T1000 (cell line): Measurements from ENCODE around the gene PNPLA2.

Experiments used
- DNase-seq: peaks from one replicate; lab custom pipeline; 2025; ENCODE audit warnings: mixed read lengths; lab: John Stamatoyannopoulos, UW

Gene PNPLA2

GRCh38 chr11:860234-861104 lies 41.8 kb downstream of the PNPLA2 start:
- DNase-seq = no peak

DNA sequence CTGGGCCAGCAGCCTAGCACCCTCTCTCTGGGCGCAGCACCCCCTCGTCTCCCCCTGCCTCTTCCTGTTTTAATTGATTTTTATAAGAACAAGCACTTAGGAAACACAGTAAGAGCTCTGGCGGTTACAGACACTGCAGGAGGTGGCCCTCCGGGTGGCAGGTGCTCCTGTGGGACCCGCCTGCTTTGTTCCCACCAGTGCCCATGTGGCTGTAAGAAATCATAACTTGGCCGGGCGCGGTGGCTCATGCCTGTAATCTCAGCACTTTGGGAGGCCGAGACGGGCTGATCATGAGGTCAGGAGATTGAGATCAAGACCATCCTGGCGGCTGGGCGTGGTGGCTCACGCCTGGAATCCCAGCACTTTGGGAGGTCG lies 42.4 kb downstream of the PNPLA2 start:
- DNase-seq = no peak

DNA sequence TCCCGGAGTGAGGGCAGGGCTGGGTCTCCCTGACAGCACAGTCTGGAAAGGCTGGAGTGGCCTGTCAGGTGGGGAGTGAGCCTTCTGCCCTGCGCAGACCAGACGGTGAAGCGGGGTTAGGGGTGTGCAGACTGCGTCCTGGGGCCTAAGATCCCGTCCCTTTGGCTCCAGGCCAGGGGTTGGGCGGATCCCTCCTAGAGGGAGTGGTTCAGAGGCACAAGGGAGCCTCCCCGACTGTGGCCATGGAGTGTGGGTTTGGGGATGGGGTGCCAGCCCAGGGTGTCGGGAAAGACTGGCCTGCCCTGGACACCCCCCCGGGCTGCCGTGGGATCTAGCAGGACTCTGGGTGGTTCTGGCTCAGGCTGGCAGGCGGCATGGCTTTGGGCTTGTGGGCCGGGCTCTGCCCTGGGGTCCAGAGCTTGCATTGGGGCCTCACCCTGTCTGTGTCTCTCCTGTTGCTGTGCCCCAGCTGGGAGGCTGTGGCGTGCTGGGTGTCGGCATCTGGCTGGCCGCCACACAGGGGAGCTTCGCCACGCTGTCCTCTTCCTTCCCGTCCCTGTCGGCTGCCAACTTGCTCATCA lies 43.5 kb downstream of the PNPLA2 start:
- DNase-seq = no peak

DNA sequence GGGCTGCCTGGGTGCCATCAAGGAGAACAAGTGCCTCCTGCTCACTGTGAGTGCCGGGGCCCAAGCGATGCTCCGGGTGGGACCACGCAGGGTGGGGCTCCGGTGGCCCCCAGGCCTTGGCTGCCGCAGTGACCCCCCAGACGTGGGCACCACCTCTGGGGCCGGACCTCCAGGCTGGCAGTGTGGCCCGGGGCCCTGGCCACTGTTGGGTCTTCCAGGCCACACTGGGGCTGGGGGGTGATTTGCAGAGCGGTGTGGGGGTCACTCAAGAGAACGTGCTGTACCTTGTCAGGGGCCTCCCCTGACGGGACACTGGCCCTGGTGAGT lies 43.9 kb downstream of the PNPLA2 start:
- no peak for DNase-seq

DNA sequence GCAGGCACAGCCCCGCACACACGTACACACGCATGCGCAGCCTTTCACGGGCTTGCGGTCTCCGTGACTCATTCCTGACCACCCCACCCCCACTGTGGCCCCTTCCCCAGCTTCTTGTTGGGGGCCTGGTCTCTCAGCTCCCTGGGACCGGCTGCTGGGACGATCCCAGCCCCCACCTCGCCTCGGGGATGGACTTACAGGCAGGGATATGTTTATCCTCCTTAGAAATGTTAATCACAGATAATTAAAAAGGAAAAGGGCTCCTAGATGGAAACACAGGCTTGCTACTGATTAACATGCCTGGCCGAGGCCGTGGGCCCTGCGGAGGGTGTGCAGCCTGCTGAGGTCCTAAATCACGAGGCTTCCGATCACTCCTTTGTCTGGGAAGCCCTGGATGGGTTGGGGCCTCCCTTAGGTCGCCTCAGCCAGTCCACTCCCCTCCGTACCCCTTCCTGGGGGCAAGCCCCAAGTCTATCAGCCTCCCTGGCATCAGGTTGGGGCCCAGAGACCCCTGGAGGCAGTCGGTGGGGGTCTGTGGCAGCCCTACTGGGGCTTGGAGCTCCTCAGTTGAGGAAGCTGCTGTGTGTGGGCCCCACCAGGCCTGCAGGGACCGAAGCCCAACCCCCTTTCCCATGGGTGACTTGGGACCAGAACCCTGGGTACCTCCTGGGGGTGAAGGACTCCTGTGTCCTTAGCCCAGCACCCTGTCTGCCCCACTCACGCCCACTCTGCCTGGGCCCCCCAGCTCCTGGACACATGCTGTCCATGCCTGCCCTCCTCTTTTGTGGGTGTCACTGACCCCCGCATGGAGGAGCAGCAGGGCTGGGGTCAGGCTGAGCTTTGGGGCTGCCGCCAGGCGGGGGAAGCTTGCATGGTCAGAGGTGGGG lies 44.6 kb downstream of the PNPLA2 start:
- DNase-seq = no peak

GRCh38 chr11:863910-864827 lies 45.5 kb downstream of the PNPLA2 start:
- DNase-seq = no peak

DNA sequence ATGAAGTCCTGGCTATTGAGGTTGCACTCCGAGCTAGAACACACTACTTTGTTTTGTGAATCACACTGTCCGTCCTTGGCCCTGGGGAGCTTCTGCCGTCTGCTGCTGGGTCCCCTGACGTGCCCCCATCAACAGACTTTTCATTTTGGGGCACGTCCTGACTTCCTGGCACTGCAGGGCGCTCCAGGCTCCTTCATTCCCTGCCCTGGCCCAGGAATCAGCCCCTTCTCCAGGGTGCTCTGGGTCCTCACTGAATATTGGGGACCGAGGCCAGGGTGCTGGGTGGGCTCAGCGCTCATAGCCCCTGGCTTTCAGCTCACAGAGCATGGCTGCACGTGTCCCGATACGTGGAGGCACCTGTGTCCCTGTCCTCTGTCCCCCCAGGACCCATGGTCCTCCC lies 46.2 kb downstream of the PNPLA2 start:
- no peak for DNase-seq

GRCh38 chr11:865462-866430 lies 47.0 kb downstream of the PNPLA2 start:
- DNase-seq = no peak

- no peak for DNase-seq
Observed at GRCh38 chr11:866481-866880, 47.8 kb downstream of the PNPLA2 start.

DNA sequence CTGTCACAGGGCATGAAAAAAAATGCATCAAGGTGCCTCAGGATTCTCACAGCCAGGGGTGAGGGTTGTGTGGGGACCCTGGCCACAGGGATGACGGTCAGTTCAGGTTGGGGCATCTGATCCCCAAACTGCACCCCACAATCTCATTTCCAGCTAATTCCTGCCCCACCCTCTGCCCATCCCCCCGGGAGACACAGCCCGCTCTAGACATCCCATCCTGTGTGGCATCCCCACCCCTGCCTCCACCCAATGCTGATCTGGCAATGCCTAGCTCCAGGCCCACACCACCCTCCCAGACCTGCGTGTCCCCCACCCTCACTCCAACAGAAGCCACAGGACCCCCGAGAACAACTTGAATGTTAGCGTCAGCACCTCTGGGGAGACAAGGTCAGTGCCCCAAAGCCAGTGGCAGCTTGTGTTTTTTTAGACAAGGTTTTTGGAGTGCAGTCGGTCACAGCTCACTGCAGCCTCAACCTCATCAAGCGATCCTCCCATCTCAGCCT lies 49.2 kb downstream of the PNPLA2 start:
- no peak for DNase-seq

DNA sequence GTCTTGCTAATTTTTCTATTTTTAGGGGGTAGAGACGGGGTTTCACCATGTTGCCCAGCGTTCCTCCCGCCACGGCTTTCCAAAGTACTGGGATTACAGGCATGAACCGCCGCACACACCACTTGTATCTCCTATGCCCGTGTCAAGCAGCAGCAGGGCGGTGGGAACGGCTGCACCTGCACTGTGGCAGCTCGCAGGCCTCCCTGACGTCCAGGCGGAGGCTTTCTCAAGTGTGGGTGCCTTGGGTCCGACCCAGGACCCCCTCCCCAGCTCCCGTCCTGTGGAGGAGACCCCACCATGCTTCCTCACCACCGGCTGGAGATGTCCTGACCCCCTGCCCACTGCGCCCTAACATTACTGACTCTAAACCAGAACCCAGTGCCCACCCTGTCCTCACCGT lies 49.7 kb downstream of the PNPLA2 start:
- no peak for DNase-seq

- DNase-seq = no peak
Observed at GRCh38 chr11:868802-869201, 50.1 kb downstream of the PNPLA2 start.

- no peak for DNase-seq
Observed at GRCh38 chr11:869399-870126, 50.8 kb downstream of the PNPLA2 start.

GRCh38 chr11:870127-870413 lies 51.4 kb downstream of the PNPLA2 start:
- DNase-seq = no peak

DNA sequence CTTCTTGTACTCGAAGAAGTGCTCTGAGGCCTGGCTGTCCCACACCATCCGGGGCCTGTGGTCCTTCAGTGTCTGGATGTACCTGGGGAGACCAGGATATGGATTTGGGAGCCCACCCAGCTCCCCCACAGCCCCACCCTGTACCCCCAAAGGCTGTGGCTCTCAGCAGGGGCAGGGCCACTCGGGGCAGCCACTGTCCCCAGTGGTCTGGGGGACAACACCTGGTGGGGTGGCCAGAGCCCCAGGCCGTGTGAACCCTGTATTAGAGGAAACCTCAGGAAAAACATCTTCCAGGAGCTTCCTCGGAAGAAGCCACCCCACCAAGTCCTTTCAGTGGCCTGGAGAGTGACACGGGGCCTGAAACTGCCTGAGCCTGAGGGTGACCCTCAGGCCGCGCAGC lies 51.7 kb downstream of the PNPLA2 start:
- no peak for DNase-seq

DNA sequence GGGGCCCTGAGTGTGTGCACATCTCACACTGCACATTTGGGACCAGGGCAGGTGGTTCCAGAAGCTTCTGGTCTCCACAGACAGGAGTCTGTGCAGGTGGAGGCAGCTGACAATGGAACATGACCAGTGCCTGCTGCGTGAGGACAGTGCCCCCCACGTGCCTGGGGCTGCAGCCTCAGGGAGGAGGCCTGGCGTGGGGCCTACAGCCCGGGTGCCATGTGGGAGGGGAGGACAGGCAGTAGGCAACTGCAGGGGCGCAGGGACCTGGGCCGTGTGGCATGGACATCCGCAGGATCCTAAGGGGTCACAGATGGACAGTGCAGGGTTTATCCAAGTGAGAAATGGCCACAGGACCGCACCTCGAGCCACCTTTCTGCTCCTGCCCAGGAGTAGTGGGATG lies 52.8 kb downstream of the PNPLA2 start:
- no peak for DNase-seq

DNA sequence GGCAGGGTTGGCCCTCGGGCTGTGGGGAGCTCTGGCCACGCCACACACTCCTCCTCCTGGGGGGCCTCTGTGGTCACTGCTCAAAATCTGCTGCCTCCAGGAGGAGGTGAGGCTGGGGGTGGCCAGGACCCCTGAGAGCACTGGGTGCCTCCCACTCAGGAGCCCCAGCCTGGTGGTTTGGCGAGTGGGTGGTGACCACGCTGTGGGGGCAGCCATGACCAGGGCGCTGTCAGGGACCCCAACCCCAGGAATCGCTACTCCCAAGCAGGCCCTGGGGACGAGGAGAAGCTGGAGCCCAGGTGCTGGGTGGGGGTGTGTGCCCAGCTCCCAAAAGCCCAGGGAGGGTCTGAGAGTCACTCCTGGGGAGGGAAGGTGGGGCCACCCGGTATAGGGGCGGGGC lies 54.1 kb downstream of the PNPLA2 start:
- DNase-seq = no peak

DNA sequence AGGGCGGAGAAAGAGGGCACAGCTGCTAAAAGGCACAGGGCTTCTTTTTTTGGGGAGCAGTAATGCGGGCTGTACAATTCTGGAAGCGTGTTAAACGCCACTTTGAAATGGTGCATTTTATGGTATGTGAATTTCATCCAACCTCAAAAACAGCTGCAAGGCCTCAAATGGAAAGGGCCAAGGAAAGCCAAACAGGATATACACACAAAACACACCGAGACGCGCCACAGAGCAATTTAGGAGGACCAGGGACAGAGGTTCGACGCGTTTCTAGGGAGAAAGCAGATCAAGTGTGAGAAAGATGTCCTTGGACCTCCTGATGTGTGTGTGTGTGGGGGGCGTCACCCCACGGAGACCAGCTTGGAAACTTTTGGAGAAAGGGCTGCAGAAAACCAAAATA lies 55.0 kb downstream of the PNPLA2 start:
- no peak for DNase-seq
